PC-9 (cell line): ENCODE results near the gene RP2. TPM values are rescaled to one million over a fixed set of nuclear protein-coding genes. Genes with fewer than 3 reads are reported as not detected.

ENCODE experiments used
- BruUV-seq: library from RNA; stranded (reverse); fragments of 400-500 nt; replicated peaks from 2 replicates; lab custom pipeline; 2021; lab: Mats Ljungman, UMichigan
- CTCF ChIA-PET: fragments of 300-600 bp; sonication (Branson Sonifier 250); formaldehyde crosslinking; loops from one replicate; lab custom pipeline; 2022; ENCODE audit warnings: antibody characterized with exemption; lab: Charles Lee
- POLR2A ChIA-PET: fragments of 300-600 bp; sonication (Branson Sonifier 250); formaldehyde crosslinking; loops from one replicate; lab custom pipeline; 2022; ENCODE audit warnings: antibody characterized with exemption; ENCODE audit not compliant: unreplicated experiment; lab: Charles Lee
- DNase-seq, 2 experiments: peaks; one replicate each; pipeline versions ENCODE4 v3.0.0 to v3.0.0-alpha.2; 2015 to 2022; ENCODE audit warnings: mixed read lengths in 1 of 2
- H2AFZ ChIP-seq: fragments of 200-600 bp; sonication (generic); 2 replicates; pipeline ENCODE4 v1.8.1; 2017; ENCODE audit warnings: antibody characterized with exemption
- H3F3A ChIP-seq: fragments of 200-600 bp; sonication (generic); 2 replicates; pipeline ENCODE4 v1.8.1; 2017; ENCODE audit warnings: antibody characterized with exemption, mild to moderate bottlenecking, low read depth; ENCODE audit not compliant: insufficient read depth
- H3K27ac ChIP-seq: fragments of 200-600 bp; sonication (generic); 2 replicates; pipeline ENCODE4 v1.6.1; 2016; ENCODE audit warnings: mixed run types
- H3K27me3 ChIP-seq: fragments of 200-600 bp; sonication (generic); 2 replicates; pipeline ENCODE4 v1.6.1; 2016; ENCODE audit warnings: low read depth, mixed run types; ENCODE audit not compliant: insufficient read depth
- H3K36me3 ChIP-seq: fragments of 200-600 bp; sonication (generic); 2 replicates; pipeline ENCODE4 v1.6.1; 2016; ENCODE audit warnings: low read depth, mixed run types
- H3K4me1 ChIP-seq: fragments of 200-600 bp; sonication (generic); replicated peaks from 2 replicates; pipeline ENCODE4 v1.6.1; 2016; ENCODE audit warnings: mixed run types; ENCODE audit not compliant: insufficient read depth
- H3K4me2 ChIP-seq: fragments of 200-600 bp; sonication (generic); 2 replicates; pipeline ENCODE4 v1.6.1; 2017; ENCODE audit warnings: mixed run types
- H3K4me3 ChIP-seq: fragments of 200-600 bp; sonication (generic); 2 replicates; pipeline ENCODE4 v1.6.1; 2016; ENCODE audit warnings: mixed run types
- H3K79me2 ChIP-seq: fragments of 200-600 bp; sonication (generic); 2 replicates; pipeline ENCODE4 v1.6.1; 2017; ENCODE audit warnings: low read depth, mixed run types
- H3K9me2 ChIP-seq: fragments of 200-600 bp; sonication (generic); 2 replicates; pipeline ENCODE4 v1.8.1; 2017; ENCODE audit warnings: mild to moderate bottlenecking; ENCODE audit not compliant: insufficient read depth
- H3K9me3 ChIP-seq: fragments of 200-600 bp; sonication (generic); 2 replicates; pipeline ENCODE4 v1.8.1; 2016; ENCODE audit warnings: low read depth; ENCODE audit not compliant: insufficient read depth
- H4K20me1 ChIP-seq: fragments of 200-600 bp; sonication (generic); 2 replicates; pipeline ENCODE4 v1.8.1; 2017; ENCODE audit not compliant: insufficient read depth
- CTCF ChIP-seq: fragments of 200-600 bp; sonication (generic); conservative IDR thresholded peaks from 2 replicates; pipeline ENCODE4 v1.6.1; 2017; ENCODE audit warnings: mixed run types, antibody characterized with exemption, mild to moderate bottlenecking, moderate library complexity
- EZH2 ChIP-seq: fragments of 200-600 bp; sonication (generic); IDR thresholded peaks from 2 replicates; pipeline ENCODE4 v1.8.0; 2017; ENCODE audit warnings: antibody characterized with exemption, low read depth
- intact Hi-C: fragments of 100-400 bp; cut with micrococcal nuclease; formaldehyde crosslinking; loops from one replicate; pipeline ENCODE4 v1.10.0; 2022; ENCODE audit not compliant: unreplicated experiment
- total RNA-seq: library from RNA; stranded (reverse); gene quantifications from 2 replicates; pipeline ENCODE4 v1.2.3, GENCODE V29; 2021

The RP2 gene
- total RNA-seq, 1 experiment from 2014 or later: 11.2 TPM

GRCh38 chrX:46864606-46865005 is 27.8 kb downstream of the RP2 start:
- H4K20me1 ChIP-seq: no peaks in the 10 kb centered on the region
- no peak overlapping the region for H2AFZ ChIP-seq
- ChIA-PET POLR2A (no interaction called here), CTCF (interaction anchor here (0.7 kb wide), 1 partner anchor 297 kb away, joined by 9 read pairs; no protein-coding TSS in a partner anchor)
- H3K27ac ChIP-seq: no peak overlapping the region
- H3K79me2 ChIP-seq: no peaks in the 10 kb centered on the region
- H3K27me3 ChIP-seq: no peaks in the 10 kb centered on the region
- intact Hi-C loops: no loop called here
- no peaks in the 10 kb centered on the region for H3K9me2 ChIP-seq
- no peaks in the 10 kb centered on the region for H3F3A ChIP-seq
- no peak overlapping the region for H3K4me2 ChIP-seq
- TF ChIP-seq CTCF (no peak), EZH2 (no peak)
- no peak for DNase-seq
- no TSS peak for BruUV-seq
- no peaks in the 10 kb centered on the region for H3K4me1 ChIP-seq
- no peak overlapping the region for H3K4me3 ChIP-seq
- no peaks in the 10 kb centered on the region for H3K36me3 ChIP-seq
- H3K9me3 ChIP-seq: no peaks in the 10 kb centered on the region

DNA sequence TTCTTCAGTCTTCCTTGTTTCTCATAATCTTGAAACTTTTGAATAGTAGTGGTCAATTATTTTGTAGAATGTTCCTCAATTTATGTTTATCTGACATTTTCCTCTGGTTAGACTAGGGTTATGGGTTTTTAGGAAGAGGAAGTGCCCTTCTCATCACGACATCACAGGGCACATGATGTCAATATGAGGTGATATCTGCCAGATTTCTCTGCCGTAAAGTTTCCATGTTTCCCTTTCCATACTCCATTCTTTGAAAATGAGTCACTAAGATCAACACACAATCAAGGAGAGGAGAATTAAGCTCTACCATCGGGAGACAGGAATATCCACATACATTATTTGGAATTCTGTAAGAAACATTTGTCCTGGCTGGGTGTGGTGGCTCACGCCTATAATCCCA is 28.4 kb downstream of the RP2 start:
- POLR2A ChIA-PET: no interaction called here
- CTCF ChIA-PET: interaction anchor here (0.5 kb wide), 1 partner anchor 114 kb away, joined by 3 read pairs; no protein-coding TSS in a partner anchor
- Histone ChIP-seq H3K4me2 (no peak overlapping the region), H3F3A (no peaks in the 10 kb centered on the region), H4K20me1 (no peaks in the 10 kb centered on the region), H3K4me1 (no peaks in the 10 kb centered on the region), H3K36me3 (no peaks in the 10 kb centered on the region), H3K9me3 (no peaks in the 10 kb centered on the region), H2AFZ (no peak overlapping the region), H3K79me2 (no peaks in the 10 kb centered on the region), H3K27ac (no peak overlapping the region), H3K9me2 (no peaks in the 10 kb centered on the region), H3K27me3 (no peaks in the 10 kb centered on the region), H3K4me3 (no peak overlapping the region)
- intact Hi-C loops: no loop called here
- TF ChIP-seq CTCF: no peak
- no peak for TF ChIP-seq EZH2
- DNase-seq: no peak
- no TSS peak for BruUV-seq

GRCh38 chrX:46866726-46867125 is 29.9 kb downstream of the RP2 start:
- Histone ChIP-seq H4K20me1 (no peaks in the 10 kb centered on the region), H3K4me2 (no peak overlapping the region), H3K79me2 (no peaks in the 10 kb centered on the region), H3K9me2 (no peaks in the 10 kb centered on the region), H3K9me3 (no peaks in the 10 kb centered on the region), H3F3A (no peaks in the 10 kb centered on the region), H3K27ac (no peak overlapping the region), H3K36me3 (no peaks in the 10 kb centered on the region), H3K4me3 (no peak overlapping the region), H2AFZ (no peak overlapping the region), H3K4me1 (no peaks in the 10 kb centered on the region), H3K27me3 (no peaks in the 10 kb centered on the region)
- no peak for TF ChIP-seq CTCF
- TF ChIP-seq EZH2: no peak
- POLR2A ChIA-PET: no interaction called here
- BruUV-seq: no TSS peak
- CTCF ChIA-PET: no interaction called here
- intact Hi-C loops: no loop called here
- DNase-seq: no peak
